Astrocyte of the hippocampus (primary cell): Measurements from ENCODE around the gene TMEM51.
"Not testable (repeated sequence)": the region's sequence is repeated elsewhere in the genome, so short reads cannot be mapped to it uniquely, and the experiment has no call there.

Experiments
- DNase-seq: peaks from one replicate; pipeline ENCODE4 v3.0.0; 2011; ENCODE audit warnings: low read depth, low spot score

The TMEM51 gene

GRCh38 chr1:15154480-15155036 is 1.0 kb downstream of the TMEM51 start:
- DNase-seq = peak; percentile 50

GRCh38 chr1:15155191-15155590 is 1.6 kb downstream of the TMEM51 start:
- no peak for DNase-seq

- no peak for DNase-seq
Measured at GRCh38 chr1:15155888-15156741, 2.6 kb downstream of the TMEM51 start.

GRCh38 chr1:15156807-15157380 is 3.3 kb downstream of the TMEM51 start:
- DNase-seq = no peak

GRCh38 chr1:15157524-15158399 is 4.2 kb downstream of the TMEM51 start:
- no peak for DNase-seq

- no peak for DNase-seq
Measured at GRCh38 chr1:15158506-15159165, 5.1 kb downstream of the TMEM51 start.

GRCh38 chr1:15159166-15159555 is 5.6 kb downstream of the TMEM51 start:
- no peak for DNase-seq

GRCh38 chr1:15160626-15161025 is 7.1 kb downstream of the TMEM51 start:
- no peak for DNase-seq

- DNase-seq = no peak
Measured at GRCh38 chr1:15167386-15167785, 13.8 kb downstream of the TMEM51 start.

GRCh38 chr1:15168479-15168878 is 14.9 kb downstream of the TMEM51 start:
- peak; percentile 82 for DNase-seq

GRCh38 chr1:15170071-15170470 is 16.5 kb downstream of the TMEM51 start:
- no peak for DNase-seq

GRCh38 chr1:15171271-15171908 is 17.8 kb downstream of the TMEM51 start:
- no peak for DNase-seq

GRCh38 chr1:15172405-15173259 is 19.1 kb downstream of the TMEM51 start:
- no peak for DNase-seq

GRCh38 chr1:15173863-15174614 is 20.5 kb downstream of the TMEM51 start:
- no peak for DNase-seq

GRCh38 chr1:15174615-15174983 is 21.1 kb downstream of the TMEM51 start:
- no peak for DNase-seq

- not testable (repeated sequence) for DNase-seq
Measured at GRCh38 chr1:15175324-15176094, 22.0 kb downstream of the TMEM51 start.

GRCh38 chr1:15176120-15176519 is 22.6 kb downstream of the TMEM51 start:
- no peak for DNase-seq

GRCh38 chr1:15176898-15177665 is 23.5 kb downstream of the TMEM51 start:
- no peak for DNase-seq
